Skin of body (tissue), 2 donors: ENCODE measurements around the gene ENTHD1. TPM values are rescaled to one million over a fixed set of nuclear protein-coding genes. Genes with fewer than 3 reads are reported as not detected.
"Not testable (repeated sequence)": the region's sequence is repeated elsewhere in the genome, so short reads cannot be mapped to it uniquely, and the experiment has no call there.

Experiments
- DNase-seq: peaks from one replicate; lab custom pipeline; 2025; lab: John Stamatoyannopoulos, UW
- total RNA-seq: library from RNA; depleted of rRNA; stranded (reverse); fragments of >200 nt; gene quantifications from one replicate; pipeline ENCODE4 v1.2.3, GENCODE V29; 2014

Gene ENTHD1
- total RNA-seq, 1 donor from 2014 or later: not detected

- DNase-seq: not testable (repeated sequence)
Measured at GRCh38 chr22:39846539-39846938, 47.0 kb downstream of the ENTHD1 start.

- DNase-seq: no peak
Measured at GRCh38 chr22:39845529-39845928, 48.0 kb downstream of the ENTHD1 start.

- DNase-seq: no peak
Measured at GRCh38 chr22:39839917-39840510, 53.5 kb downstream of the ENTHD1 start.

DNA sequence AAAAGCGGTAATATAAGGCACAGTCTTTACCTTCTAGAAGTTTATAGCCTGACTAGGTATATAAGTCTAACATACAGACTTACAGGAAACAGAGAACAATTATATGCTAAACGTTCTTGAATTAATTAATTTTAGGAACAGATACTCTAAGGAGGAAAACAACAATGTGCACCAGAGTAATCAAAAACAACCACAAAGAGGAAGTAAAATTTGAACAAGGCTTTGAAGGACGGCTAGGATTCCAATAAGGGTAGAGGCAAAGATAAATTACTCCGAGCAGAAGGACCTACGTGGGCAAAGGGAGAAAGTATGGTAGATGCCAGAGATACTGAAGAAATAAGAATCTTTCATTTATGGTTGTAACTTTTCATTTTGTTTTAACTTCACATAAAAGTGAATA is 54.4 kb downstream of the ENTHD1 start:
- no peak for DNase-seq

- DNase-seq: no peak
Measured at GRCh38 chr22:39833610-39834009, 60.0 kb downstream of the ENTHD1 start.

GRCh38 chr22:39833093-39833492 is 60.5 kb downstream of the ENTHD1 start:
- DNase-seq: no peak

- DNase-seq: no peak
Measured at GRCh38 chr22:39832627-39833074, 60.9 kb downstream of the ENTHD1 start.

DNA sequence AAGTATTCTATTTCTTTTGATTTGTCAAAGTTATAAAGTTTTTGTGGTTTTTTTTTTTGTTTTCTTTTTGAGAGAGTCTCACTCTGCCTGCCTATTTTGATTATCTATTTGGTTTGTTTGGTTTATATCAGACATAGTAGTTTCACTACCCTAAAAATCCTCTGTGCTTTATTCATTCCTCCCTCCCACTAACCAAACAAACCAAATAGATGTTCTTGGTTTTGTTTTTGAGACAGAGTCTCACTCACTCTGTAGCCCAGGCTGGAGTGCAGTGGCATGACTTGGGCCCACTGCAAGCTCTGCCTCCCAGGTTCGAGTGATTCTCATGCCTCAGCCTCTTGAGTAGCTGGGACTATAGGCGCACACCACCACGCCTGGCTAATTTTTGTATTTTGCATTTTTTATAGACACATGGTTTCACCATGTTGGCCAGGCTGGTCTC is 67.9 kb downstream of the ENTHD1 start:
- DNase-seq: no peak

DNA sequence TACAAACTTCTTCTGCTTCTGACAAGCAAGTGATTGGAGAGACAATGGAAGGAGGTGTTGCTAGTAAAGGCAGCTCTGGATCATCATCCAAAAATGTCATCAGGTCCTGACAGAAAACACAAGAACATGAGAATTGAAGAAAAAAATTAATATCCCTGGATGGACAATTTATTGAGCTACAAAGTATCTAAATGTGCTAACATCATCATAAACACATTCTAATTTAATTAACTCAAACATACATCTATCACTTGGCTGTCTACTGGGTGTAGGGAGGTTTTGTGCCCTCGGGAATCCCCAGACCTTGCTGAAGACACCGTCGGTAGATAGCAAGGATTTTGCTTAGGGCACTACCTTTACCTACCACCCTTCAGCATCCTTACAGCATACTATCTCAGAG is 72.6 kb downstream of the ENTHD1 start:
- DNase-seq: no peak

- DNase-seq: no peak
Measured at GRCh38 chr22:39820256-39820655, 73.3 kb downstream of the ENTHD1 start.

DNA sequence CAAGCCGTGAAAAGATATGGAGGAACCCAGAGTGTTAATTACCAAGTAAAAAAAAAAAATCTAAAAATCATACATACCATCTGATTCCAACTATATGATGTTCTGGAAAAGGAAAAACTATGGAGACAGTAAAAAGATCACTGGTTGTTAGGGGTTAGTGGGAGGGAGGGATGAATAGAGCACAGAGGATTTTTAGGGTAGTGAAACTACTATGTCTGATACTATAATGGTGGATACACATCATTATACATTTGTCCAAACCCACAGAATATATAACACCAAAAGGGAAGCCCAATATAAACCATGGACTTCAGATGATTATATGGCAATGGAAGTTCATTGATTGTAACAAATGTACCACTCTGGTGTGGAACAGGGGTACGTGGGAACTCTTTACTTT is 74.1 kb downstream of the ENTHD1 start:
- DNase-seq: no peak

GRCh38 chr22:39818094-39818493 is 75.5 kb downstream of the ENTHD1 start:
- no peak for DNase-seq

GRCh38 chr22:39815932-39816331 is 77.6 kb downstream of the ENTHD1 start:
- DNase-seq: peak; percentile 25

- no peak for DNase-seq
Measured at GRCh38 chr22:39814899-39815298, 78.7 kb downstream of the ENTHD1 start.

DNA sequence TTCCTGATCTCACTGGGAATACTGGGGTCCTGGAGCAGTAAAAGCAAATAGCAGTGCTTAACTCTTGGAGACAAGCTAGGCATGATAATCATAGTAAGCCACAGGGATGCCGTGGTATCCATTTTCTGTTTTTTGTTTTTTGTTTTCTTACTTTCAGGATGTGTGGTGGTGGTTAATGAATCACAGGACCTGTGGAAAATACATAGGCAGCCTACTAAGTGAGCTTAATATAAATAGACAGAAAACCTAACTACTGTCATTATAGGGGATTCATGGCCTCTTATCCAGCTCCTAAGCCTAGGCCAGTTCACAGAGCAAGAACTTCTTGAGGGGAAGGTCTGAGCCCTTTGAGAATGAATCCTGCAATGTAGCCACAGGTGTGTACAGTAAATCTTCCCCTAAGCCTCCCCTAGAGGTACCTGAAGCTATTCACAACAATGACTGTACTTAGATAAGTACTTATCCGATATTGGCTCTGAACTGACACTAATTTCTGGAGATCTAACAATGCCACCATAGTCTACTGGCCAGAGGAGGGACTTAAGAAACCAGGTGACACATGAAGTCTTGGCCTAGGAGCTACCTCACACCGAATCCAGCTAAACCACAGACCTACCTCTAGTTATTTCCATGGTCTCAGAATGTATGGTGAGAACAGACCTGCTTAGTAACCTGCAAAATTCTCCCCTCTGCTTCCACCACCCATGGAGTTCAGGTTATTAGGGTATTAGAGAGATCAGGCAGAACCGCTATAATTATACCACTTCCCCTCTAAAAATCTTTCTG is 83.6 kb downstream of the ENTHD1 start:
- DNase-seq: no peak

DNA sequence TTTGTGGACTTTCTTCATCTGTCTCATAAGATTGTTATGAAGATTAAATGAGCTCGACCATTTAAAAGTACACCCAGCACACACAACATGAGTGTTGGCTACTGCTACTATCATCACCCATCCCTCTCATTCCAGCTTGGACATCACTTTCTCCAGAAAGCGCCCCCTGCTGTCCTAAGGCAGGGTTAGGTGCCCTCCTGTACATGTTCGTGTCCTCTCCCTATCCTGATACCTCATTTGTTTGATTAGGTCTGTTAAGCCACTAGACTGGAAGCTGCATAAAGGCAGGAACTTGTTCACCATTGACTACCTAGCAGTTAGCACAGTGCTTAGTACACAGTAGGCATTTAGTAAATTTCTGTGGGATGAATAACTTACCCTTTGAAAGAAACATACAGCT is 85.5 kb downstream of the ENTHD1 start:
- DNase-seq: no peak

DNA sequence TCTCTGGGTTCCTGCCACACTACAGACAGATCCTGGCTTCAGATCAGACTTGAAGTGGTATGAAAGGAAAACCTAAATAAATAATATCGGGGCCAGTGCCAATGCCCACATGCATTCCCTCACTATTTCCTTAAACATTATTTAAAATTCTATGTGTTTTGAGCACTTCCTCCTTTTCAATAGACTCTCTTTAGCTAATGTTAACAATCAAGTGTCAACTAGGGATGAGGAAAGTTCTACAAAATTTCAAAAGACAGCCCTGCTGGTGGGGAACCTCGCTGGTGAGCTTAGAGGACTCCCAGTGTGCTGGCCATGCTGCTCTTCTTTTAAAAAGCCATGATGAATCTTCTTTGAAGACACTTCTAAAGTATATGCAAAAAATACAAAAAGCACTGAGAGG is 87.5 kb downstream of the ENTHD1 start:
- no peak for DNase-seq

GRCh38 chr22:39805117-39805516 is 88.4 kb downstream of the ENTHD1 start:
- DNase-seq: no peak

DNA sequence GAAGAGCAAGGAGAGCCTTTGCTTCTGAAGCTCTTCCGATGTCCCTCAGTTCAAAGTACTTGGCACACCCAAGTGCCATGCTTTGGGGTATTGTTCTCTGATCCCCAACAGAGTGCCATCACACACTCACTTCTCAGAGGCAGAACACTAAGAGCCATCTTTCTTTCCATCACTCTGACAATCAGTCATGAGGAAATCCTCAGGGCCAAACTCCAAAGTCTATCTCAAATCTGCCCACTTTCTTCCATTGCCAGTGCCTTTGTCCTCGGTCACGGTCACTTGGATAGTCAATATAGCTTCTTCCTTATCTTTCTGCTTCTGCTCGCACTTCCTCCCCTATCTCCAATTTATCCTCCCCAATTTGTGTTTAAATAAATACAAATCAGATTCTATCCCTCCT is 90.9 kb downstream of the ENTHD1 start:
- no peak for DNase-seq

GRCh38 chr22:39800790-39801520 is 92.6 kb downstream of the ENTHD1 start:
- no peak for DNase-seq

- no peak for DNase-seq
Measured at GRCh38 chr22:39797528-39798147, 95.9 kb downstream of the ENTHD1 start.

DNA sequence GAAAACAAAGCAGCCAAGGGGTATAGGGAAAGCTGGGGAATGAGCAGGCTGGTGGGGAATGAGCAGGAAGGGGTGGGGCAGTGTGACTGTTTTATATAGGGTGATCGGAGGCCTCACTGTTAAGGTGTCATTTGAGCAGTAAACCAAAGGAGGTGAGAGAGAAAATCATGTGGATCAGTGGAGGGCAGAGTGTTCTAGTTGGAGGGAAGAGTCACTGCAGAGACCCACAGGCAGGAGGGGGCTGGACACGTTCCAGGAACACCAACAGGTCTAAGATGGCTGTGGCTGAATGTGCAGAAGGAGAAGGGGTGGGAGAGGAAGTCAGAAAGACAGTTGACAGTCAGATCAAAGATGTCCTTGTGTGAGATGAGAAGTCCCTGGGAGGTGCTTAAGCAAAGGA is 103.8 kb downstream of the ENTHD1 start:
- no peak for DNase-seq
